ENCODE data around the gene NT5DC1. TPM values are rescaled to one million over a fixed set of nuclear protein-coding genes. Genes with fewer than 3 reads are reported as not detected.

NT5DC1 gene
- polyA plus RNA-seq, 1 donor from 2014 or later = 1.3 TPM

GRCh38 chr6:116072368-116072767 is 28.3 kb upstream of the NT5DC1 start:
- H3K79me2 ChIP-seq (replicated peaks; ENCODE audit: insufficient read depth, low read length) = no peaks in the 10 kb centered on the region
- no peak overlapping the region for H3K4me2 ChIP-seq (ENCODE audit: low read length)
- TF ChIP-seq POLR2AphosphoS5 (IDR thresholded peaks at IDR 0.05) (no peak), RAD21 (conservative IDR thresholded peaks at IDR 0.05) (no peak), EP300 (conservative IDR thresholded peaks at IDR 0.05; ENCODE audit: poor library complexity, severe bottlenecking) (no peak), MXI1 (conservative IDR thresholded peaks at IDR 0.05; ENCODE audit: poor library complexity, severe bottlenecking) (no peak), EZH2 (IDR thresholded peaks at IDR 0.05; ENCODE audit: borderline replicate concordance, insufficient read depth, low read length, poor library complexity, severe bottlenecking) (no peak), SMC3 (conservative IDR thresholded peaks at IDR 0.05; ENCODE audit: poor library complexity) (no peak), TAF1 (IDR thresholded peaks at IDR 0.05; ENCODE audit: low read depth) (no peak)
- TF ChIP-seq, protein P1, sequence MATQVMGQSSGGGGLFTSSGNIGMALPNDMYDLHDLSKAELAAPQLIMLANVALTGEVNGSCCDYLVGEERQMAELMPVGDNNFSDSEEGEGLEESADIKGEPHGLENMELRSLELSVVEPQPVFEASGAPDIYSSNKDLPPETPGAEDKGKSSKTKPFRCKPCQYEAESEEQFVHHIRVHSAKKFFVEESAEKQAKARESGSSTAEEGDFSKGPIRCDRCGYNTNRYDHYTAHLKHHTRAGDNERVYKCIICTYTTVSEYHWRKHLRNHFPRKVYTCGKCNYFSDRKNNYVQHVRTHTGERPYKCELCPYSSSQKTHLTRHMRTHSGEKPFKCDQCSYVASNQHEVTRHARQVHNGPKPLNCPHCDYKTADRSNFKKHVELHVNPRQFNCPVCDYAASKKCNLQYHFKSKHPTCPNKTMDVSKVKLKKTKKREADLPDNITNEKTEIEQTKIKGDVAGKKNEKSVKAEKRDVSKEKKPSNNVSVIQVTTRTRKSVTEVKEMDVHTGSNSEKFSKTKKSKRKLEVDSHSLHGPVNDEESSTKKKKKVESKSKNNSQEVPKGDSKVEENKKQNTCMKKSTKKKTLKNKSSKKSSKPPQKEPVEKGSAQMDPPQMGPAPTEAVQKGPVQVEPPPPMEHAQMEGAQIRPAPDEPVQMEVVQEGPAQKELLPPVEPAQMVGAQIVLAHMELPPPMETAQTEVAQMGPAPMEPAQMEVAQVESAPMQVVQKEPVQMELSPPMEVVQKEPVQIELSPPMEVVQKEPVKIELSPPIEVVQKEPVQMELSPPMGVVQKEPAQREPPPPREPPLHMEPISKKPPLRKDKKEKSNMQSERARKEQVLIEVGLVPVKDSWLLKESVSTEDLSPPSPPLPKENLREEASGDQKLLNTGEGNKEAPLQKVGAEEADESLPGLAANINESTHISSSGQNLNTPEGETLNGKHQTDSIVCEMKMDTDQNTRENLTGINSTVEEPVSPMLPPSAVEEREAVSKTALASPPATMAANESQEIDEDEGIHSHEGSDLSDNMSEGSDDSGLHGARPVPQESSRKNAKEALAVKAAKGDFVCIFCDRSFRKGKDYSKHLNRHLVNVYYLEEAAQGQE (IDR thresholded peaks at IDR 0.05; ENCODE audit: borderline replicate concordance) = no peak
- TF ChIP-seq, protein P2, sequence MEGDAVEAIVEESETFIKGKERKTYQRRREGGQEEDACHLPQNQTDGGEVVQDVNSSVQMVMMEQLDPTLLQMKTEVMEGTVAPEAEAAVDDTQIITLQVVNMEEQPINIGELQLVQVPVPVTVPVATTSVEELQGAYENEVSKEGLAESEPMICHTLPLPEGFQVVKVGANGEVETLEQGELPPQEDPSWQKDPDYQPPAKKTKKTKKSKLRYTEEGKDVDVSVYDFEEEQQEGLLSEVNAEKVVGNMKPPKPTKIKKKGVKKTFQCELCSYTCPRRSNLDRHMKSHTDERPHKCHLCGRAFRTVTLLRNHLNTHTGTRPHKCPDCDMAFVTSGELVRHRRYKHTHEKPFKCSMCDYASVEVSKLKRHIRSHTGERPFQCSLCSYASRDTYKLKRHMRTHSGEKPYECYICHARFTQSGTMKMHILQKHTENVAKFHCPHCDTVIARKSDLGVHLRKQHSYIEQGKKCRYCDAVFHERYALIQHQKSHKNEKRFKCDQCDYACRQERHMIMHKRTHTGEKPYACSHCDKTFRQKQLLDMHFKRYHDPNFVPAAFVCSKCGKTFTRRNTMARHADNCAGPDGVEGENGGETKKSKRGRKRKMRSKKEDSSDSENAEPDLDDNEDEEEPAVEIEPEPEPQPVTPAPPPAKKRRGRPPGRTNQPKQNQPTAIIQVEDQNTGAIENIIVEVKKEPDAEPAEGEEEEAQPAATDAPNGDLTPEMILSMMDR (IDR thresholded peaks at IDR 0.05; ENCODE audit: poor library complexity, severe bottlenecking) = no peak
- no peaks in the 10 kb centered on the region for H3F3A ChIP-seq (ENCODE audit: insufficient read depth, low read length, poor library complexity, severe bottlenecking)
- H3K4me3 ChIP-seq (ENCODE audit: low read length) = no peak overlapping the region
- H3K27me3 ChIP-seq (ENCODE audit: insufficient read depth, low read depth, low read length) = no peaks in the 10 kb centered on the region
- H3K27ac ChIP-seq (ENCODE audit: low read length) = no peak overlapping the region
- no peak overlapping the region for H3K9ac ChIP-seq (ENCODE audit: low read length)
- no peaks in the 10 kb centered on the region for H3K9me2 ChIP-seq (ENCODE audit: insufficient read depth, low read length)
- H3K9me3 ChIP-seq (ENCODE audit: low read length) = no peaks in the 10 kb centered on the region
- no peaks in the 10 kb centered on the region for H3K36me3 ChIP-seq (ENCODE audit: insufficient read depth, low read length)
- no peaks in the 10 kb centered on the region for H4K20me1 ChIP-seq (ENCODE audit: insufficient read depth)
- H2AFZ ChIP-seq (ENCODE audit: low read depth, low read length) = no peak overlapping the region

- no peak overlapping the region for H3K4me2 ChIP-seq (ENCODE audit: low read length)
- H3F3A ChIP-seq (ENCODE audit: insufficient read depth, low read length, poor library complexity, severe bottlenecking) = no peaks in the 10 kb centered on the region
- H2AFZ ChIP-seq (ENCODE audit: low read depth, low read length) = no peak overlapping the region
- H3K9me3 ChIP-seq (ENCODE audit: low read length) = no peaks in the 10 kb centered on the region
- TF ChIP-seq EP300 (conservative IDR thresholded peaks at IDR 0.05; ENCODE audit: poor library complexity, severe bottlenecking) = no peak
- no peak for TF ChIP-seq MXI1 (conservative IDR thresholded peaks at IDR 0.05; ENCODE audit: poor library complexity, severe bottlenecking)
- TF ChIP-seq POLR2AphosphoS5 (IDR thresholded peaks at IDR 0.05) = no peak
- H4K20me1 ChIP-seq (ENCODE audit: insufficient read depth) = no peaks in the 10 kb centered on the region
- H3K4me3 ChIP-seq (ENCODE audit: low read length) = no peak overlapping the region
- H3K36me3 ChIP-seq (ENCODE audit: insufficient read depth, low read length) = no peaks in the 10 kb centered on the region
- H3K9ac ChIP-seq (ENCODE audit: low read length) = no peak overlapping the region
- H3K27ac ChIP-seq (ENCODE audit: low read length) = no peak overlapping the region
- H3K79me2 ChIP-seq (replicated peaks; ENCODE audit: insufficient read depth, low read length) = no peaks in the 10 kb centered on the region
- H3K9me2 ChIP-seq (ENCODE audit: insufficient read depth, low read length) = no peaks in the 10 kb centered on the region
- H3K27me3 ChIP-seq (ENCODE audit: insufficient read depth, low read depth, low read length) = no peaks in the 10 kb centered on the region
These were observed 26.8 kb upstream of the NT5DC1 start for GRCh38 chr6:116073765-116074440.
